ENCODE data around the gene ONECUT3. TPM values are rescaled to one million over a fixed set of nuclear protein-coding genes. Genes with fewer than 3 reads are reported as not detected.

Gene ONECUT3
- total and polyA plus RNA-seq, 3 donors from 2014 or later = 0.13 to 0.39 (median 0.25) TPM

DNA sequence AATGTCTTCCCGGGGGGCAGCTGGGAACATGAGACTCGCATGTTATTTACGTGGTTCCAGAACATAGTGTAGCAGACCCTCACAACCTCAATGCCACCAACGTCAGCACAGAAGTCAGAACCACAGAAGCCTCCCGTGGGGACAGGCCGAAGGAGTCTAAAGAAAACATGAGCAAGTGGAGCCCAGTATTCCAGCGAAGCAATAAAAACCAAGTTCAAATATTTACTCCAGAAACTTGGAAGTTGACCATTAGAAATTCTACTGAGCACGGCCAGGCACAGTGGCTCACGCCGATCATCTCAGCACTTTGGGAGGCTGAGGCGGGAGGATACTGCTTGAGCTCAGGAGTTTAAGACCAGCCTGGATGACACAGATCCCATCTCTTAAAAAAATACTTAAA is 76.7 kb downstream of the ONECUT3 start:
- H3K9me3 ChIP-seq = no peaks in the 10 kb centered on the region
- no peaks in the 10 kb centered on the region for H3K27me3 ChIP-seq
- DNase-seq = no peak
- intact Hi-C loops (cut with DNase I; ENCODE audit: low total_unique reads) = no loop called here
- no peak overlapping the region for H3K4me3 ChIP-seq
- WGBS, 2 donors = 77 to 84% methylated on average over 11 of the region's 11 CpGs
- no peak overlapping the region for H3K27ac ChIP-seq
- H3K36me3 ChIP-seq (ENCODE audit: low read depth, missing control alignments) = no peaks in the 10 kb centered on the region
- peaks cover 49% of the 10 kb centered on the region for H3K4me1 ChIP-seq
- TF ChIP-seq, protein P1, sequence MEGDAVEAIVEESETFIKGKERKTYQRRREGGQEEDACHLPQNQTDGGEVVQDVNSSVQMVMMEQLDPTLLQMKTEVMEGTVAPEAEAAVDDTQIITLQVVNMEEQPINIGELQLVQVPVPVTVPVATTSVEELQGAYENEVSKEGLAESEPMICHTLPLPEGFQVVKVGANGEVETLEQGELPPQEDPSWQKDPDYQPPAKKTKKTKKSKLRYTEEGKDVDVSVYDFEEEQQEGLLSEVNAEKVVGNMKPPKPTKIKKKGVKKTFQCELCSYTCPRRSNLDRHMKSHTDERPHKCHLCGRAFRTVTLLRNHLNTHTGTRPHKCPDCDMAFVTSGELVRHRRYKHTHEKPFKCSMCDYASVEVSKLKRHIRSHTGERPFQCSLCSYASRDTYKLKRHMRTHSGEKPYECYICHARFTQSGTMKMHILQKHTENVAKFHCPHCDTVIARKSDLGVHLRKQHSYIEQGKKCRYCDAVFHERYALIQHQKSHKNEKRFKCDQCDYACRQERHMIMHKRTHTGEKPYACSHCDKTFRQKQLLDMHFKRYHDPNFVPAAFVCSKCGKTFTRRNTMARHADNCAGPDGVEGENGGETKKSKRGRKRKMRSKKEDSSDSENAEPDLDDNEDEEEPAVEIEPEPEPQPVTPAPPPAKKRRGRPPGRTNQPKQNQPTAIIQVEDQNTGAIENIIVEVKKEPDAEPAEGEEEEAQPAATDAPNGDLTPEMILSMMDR (IDR thresholded peaks at IDR 0.05) = no peak
- TF ChIP-seq POLR2A (IDR thresholded peaks at IDR 0.05) = no peak

DNA sequence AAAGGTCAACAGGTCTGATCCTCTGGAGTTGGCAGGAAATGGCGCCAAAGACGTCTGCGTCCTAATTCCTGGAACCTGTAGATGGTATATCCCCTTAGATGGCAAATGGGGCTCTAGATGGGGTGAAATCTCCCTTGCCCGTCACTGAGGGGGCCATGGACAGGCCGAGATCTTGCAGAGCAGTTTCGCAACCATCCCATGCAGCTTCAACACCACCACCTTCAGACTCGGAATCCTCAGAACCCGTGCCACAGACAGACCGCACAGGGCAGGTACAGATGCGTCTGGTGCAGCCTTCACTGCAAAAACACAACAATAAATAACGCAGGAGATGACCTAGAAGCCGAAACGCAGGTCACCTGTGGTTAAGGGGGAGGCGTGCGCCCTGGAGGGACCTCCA is 77.3 kb downstream of the ONECUT3 start:
- H3K4me1 ChIP-seq = peaks cover 55% of the 10 kb centered on the region

More for the DNA sequence above, 77.3 kb downstream of the ONECUT3 start:
- no peak overlapping the region for H3K4me3 ChIP-seq
- no peak overlapping the region for H3K27ac ChIP-seq
- H3K27me3 ChIP-seq = no peaks in the 10 kb centered on the region
- 93% methylated on average over 15 of the region's 15 CpGs for WGBS, 2 donors
- no peaks in the 10 kb centered on the region for H3K9me3 ChIP-seq
- H3K36me3 ChIP-seq (ENCODE audit: low read depth, missing control alignments) = no peaks in the 10 kb centered on the region
- intact Hi-C loops (cut with DNase I; ENCODE audit: low total_unique reads) = no loop called here
- TF ChIP-seq POLR2A (IDR thresholded peaks at IDR 0.05) = no peak
- TF ChIP-seq, protein P1 (IDR thresholded peaks at IDR 0.05) = no peak
- no peak for DNase-seq

MicroRNAs within 50 kb of the gene (microRNA counts, 767-probe panel; counts per million panel counts)
- microRNA hsa-miR-1909-3p = 0 to 152 counts per million in 2 donors

Small RNA genes within 50 kb of the gene (microRNA-seq; reads per million reads assigned to microRNA genes)
- 0.70 to 2.8 reads per million in 2 donors for gene MIR1909 (ENCODE audit: borderline number of aligned reads in 2 of 2, borderline replicate concordance in 1 of 2)

Small RNA genes within 50 kb of the gene (small RNA-seq; reads per million reads assigned to genes)
- gene RF00017 = 0 reads per million in 2 donors

Other genes with a start within 250 kb of the ONECUT3 start
- gene ADAMTSL5, start 240.5 kb upstream of the ONECUT3 start, total RNA-seq = 10 to 100 TPM; 10.7 to 17.9 TPM
- gene ADAMTSL5, start 240.5 kb upstream of the ONECUT3 start, polyA plus RNA-seq (ENCODE audit: insufficient read depth, low read depth, low replicate concordance) = 7.2 TPM
- 10 to 100 TPM; 13.4 to 31.5 TPM for gene PLK5, start 229.4 kb upstream of the ONECUT3 start, total RNA-seq
- gene PLK5, start 229.4 kb upstream of the ONECUT3 start, polyA plus RNA-seq (ENCODE audit: insufficient read depth, low read depth, low replicate concordance) = 2.4 TPM
- 100 to 1,000 TPM; 127 to 211 TPM for gene MEX3D, start 185.2 kb upstream of the ONECUT3 start, total RNA-seq
- 45.6 TPM for gene MEX3D, start 185.2 kb upstream of the ONECUT3 start, polyA plus RNA-seq (ENCODE audit: insufficient read depth, low read depth, low replicate concordance)
- 100 to 1,000 TPM; 146 to 153 TPM for gene MBD3, start 160.6 kb upstream of the ONECUT3 start, total RNA-seq
- 78.3 TPM for gene MBD3, start 160.6 kb upstream of the ONECUT3 start, polyA plus RNA-seq (ENCODE audit: insufficient read depth, low read depth, low replicate concordance)
- 10 to 100 TPM; 45.8 to 60.8 TPM for gene UQCR11, start 148.0 kb upstream of the ONECUT3 start, total RNA-seq
- 105 TPM for gene UQCR11, start 148.0 kb upstream of the ONECUT3 start, polyA plus RNA-seq (ENCODE audit: insufficient read depth, low read depth, low replicate concordance)
- 100 to 1,000 TPM; 330 to 423 TPM for gene TCF3, start 100.9 kb upstream of the ONECUT3 start, total RNA-seq
- 157 TPM for gene TCF3, start 100.9 kb upstream of the ONECUT3 start, polyA plus RNA-seq (ENCODE audit: insufficient read depth, low read depth, low replicate concordance)
- 10 to 100 TPM; 33.2 to 38.0 TPM for gene ATP8B3, start 58.8 kb downstream of the ONECUT3 start, total RNA-seq
- 84.2 TPM for gene ATP8B3, start 58.8 kb downstream of the ONECUT3 start, polyA plus RNA-seq (ENCODE audit: insufficient read depth, low read depth, low replicate concordance)
- 100 to 1,000 TPM; 149 to 200 TPM for gene REXO1, start 95.0 kb downstream of the ONECUT3 start, total RNA-seq
- gene REXO1, start 95.0 kb downstream of the ONECUT3 start, polyA plus RNA-seq (ENCODE audit: insufficient read depth, low read depth, low replicate concordance) = 104 TPM
- gene KLF16, start 110.1 kb downstream of the ONECUT3 start, total RNA-seq = 10 to 100 TPM; 14.7 to 26.5 TPM
- gene KLF16, start 110.1 kb downstream of the ONECUT3 start, polyA plus RNA-seq (ENCODE audit: insufficient read depth, low read depth, low replicate concordance) = 13.3 TPM
- gene ABHD17A, start 132.0 kb downstream of the ONECUT3 start, total RNA-seq = 100 to 1,000 TPM; 127 to 140 TPM
- gene ABHD17A, start 132.0 kb downstream of the ONECUT3 start, polyA plus RNA-seq (ENCODE audit: insufficient read depth, low read depth, low replicate concordance) = 51.1 TPM
- gene ADAT3, start 151.9 kb downstream of the ONECUT3 start, total RNA-seq = 10 to 100 TPM; 10.6 to 16.7 TPM
- 1.1 TPM for gene ADAT3, start 151.9 kb downstream of the ONECUT3 start, polyA plus RNA-seq (ENCODE audit: insufficient read depth, low read depth, low replicate concordance)
- gene SCAMP4, start 151.9 kb downstream of the ONECUT3 start, total RNA-seq = 100 to 1,000 TPM in 1 of 2 donors, 10 to 100 TPM in 1; 80.1 to 108 TPM
- gene SCAMP4, start 151.9 kb downstream of the ONECUT3 start, polyA plus RNA-seq (ENCODE audit: insufficient read depth, low read depth, low replicate concordance) = 50.1 TPM
- gene CSNK1G2, start 187.7 kb downstream of the ONECUT3 start, total RNA-seq = 100 to 1,000 TPM; 159 to 287 TPM
- gene CSNK1G2, start 187.7 kb downstream of the ONECUT3 start, polyA plus RNA-seq (ENCODE audit: insufficient read depth, low read depth, low replicate concordance) = 178 TPM